ENCODE results near the gene CCL24.

DNA sequence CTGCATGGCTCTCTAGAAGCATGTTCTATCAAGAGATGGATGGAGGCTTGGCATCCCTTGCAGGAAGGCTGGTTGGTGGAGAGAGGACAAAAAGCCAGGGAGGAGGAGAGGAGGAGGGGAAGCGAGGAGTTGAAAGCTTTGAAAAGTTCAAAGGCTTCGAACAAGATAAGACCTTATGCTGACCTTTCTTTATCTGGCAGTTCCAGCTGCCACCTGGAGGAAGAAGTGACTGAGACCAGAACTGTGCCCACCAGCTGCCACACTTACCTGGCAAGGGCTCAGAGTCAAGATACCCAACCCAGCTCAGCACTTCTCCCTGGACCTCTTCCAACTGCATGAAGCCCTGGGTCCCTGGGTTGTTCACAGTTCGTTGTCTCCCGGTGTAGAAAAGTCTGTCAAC, 14.8 kb downstream of the CCL24 start:
- TF ChIP-seq, protein P1, sequence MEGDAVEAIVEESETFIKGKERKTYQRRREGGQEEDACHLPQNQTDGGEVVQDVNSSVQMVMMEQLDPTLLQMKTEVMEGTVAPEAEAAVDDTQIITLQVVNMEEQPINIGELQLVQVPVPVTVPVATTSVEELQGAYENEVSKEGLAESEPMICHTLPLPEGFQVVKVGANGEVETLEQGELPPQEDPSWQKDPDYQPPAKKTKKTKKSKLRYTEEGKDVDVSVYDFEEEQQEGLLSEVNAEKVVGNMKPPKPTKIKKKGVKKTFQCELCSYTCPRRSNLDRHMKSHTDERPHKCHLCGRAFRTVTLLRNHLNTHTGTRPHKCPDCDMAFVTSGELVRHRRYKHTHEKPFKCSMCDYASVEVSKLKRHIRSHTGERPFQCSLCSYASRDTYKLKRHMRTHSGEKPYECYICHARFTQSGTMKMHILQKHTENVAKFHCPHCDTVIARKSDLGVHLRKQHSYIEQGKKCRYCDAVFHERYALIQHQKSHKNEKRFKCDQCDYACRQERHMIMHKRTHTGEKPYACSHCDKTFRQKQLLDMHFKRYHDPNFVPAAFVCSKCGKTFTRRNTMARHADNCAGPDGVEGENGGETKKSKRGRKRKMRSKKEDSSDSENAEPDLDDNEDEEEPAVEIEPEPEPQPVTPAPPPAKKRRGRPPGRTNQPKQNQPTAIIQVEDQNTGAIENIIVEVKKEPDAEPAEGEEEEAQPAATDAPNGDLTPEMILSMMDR (conservative IDR thresholded peaks at IDR 0.05 in 1 of 2, IDR thresholded peaks at IDR 0.05 in 1 of 2; ENCODE audit: extremely low read depth in 1 of 2, insufficient read depth in 1 of 2, low read depth in 1 of 2, low read length in 2 of 2), result no peak
- TF ChIP-seq EZH2 (IDR thresholded peaks at IDR 0.05; ENCODE audit: borderline replicate concordance, low read length), result no peak

Measured in mammary epithelial cell (primary cell).